GM12892 (cell line): Measurements from ENCODE around the gene CRYAA.

Experiments used
- DNase-seq: peaks from one replicate; pipeline ENCODE4 v3.0.0; 2011; ENCODE audit not compliant: insufficient read length
- FAIRE-seq: peaks from 2 replicates; lab custom pipeline; 2011; peaks lifted over from hg19 to GRCh38; lab: Jason Lieb, UNC
- POLR2A ChIP-seq: IDR thresholded peaks from 2 replicates; pipeline ENCODE4 v1.6.1; 2011; ENCODE audit warnings: low read depth, low read length, control low read depth
- POLR2AphosphoS5 ChIP-seq: IDR thresholded peaks from 2 replicates; pipeline ENCODE4 v1.6.1; 2011; ENCODE audit warnings: low read depth, low read length, control low read depth
- TAF1 ChIP-seq: IDR thresholded peaks from 2 replicates; pipeline ENCODE4 v1.6.1; 2011; ENCODE audit warnings: low read depth, mild to moderate bottlenecking, control low read depth, low read length, borderline replicate concordance

CRYAA gene

DNA sequence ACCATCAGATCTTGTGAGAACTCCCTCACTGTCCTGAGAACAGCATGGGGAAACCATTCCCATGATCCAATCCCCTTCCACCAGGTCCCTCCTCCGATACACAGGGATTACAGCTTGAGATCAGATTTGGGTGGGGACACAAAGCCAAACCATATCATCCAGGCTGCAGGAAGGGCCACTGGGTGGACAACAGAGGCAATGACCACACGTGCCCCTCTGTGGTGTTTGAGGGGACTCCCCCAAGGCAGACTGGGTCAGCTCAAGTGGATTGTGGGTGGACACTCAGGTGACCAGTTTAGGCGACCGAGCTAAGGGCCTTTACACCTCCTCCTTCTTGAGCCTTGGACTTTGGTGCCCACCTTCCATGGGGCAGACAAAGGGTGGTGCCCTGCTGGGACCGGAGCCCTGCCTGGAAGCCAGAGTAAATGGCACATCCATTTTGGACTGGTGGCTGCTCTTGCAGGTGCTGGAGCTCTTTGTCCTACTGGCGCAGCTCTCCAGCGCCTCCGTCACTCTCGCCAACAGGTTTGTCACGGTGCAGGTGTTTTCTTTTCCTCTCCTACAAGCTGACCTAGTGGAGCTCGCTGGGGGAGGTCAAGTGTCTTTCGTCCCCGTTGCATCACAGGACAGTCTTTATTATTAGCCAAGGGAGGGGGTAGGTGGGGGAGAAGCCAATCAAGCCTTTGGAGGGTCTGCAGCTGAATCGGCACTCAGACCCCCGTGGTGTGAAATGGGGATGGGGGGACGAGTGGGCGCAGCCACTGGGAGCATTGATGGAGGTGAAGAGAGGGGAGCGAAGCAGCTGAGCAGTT is 37.6 kb downstream of the CRYAA start:
- DNase-seq: no peak
- TF ChIP-seq POLR2A (no peak), POLR2AphosphoS5 (no peak), TAF1 (no peak)
- FAIRE-seq: no peak

DNA sequence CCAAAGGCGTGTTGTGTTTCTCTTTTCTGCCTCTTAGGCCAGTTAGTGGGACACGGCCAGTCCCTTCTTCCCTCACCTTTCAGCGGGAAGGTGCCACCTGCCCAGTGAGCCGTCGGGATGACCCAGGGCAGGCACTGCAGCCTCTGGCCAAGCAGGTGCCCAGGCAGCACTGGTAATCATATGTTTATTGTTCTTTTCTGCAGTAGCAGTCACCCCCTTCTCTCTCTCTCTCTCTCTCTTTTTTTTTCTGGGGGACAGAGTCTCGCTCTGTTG is 38.2 kb downstream of the CRYAA start:
- TF ChIP-seq POLR2A (no peak), TAF1 (no peak), POLR2AphosphoS5 (no peak)
- no peak for FAIRE-seq
- DNase-seq: no peak

DNA sequence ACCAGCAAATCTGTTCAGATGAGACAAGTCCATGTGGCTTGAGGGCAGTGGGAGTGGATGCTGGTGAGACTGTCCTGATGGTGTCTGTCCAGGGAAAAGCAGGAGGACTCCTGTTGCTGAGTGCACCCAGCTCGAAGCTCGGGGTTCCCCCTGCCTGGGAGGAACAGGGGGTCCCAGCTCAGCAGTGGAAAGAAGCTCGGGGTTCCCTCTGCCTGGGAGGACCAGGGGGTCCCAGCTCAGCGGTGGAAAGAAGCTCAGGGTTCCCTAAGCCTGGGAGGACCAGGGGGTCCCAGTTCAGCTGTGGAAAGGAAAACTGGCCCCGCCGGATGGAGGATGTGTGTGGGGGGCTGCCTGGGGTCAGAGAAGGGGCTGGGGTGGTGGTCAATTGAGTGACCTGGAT is 39.1 kb downstream of the CRYAA start:
- DNase-seq: no peak
- FAIRE-seq: no peak
- TF ChIP-seq TAF1: no peak
- no peak for TF ChIP-seq POLR2AphosphoS5
- no peak for TF ChIP-seq POLR2A

DNA sequence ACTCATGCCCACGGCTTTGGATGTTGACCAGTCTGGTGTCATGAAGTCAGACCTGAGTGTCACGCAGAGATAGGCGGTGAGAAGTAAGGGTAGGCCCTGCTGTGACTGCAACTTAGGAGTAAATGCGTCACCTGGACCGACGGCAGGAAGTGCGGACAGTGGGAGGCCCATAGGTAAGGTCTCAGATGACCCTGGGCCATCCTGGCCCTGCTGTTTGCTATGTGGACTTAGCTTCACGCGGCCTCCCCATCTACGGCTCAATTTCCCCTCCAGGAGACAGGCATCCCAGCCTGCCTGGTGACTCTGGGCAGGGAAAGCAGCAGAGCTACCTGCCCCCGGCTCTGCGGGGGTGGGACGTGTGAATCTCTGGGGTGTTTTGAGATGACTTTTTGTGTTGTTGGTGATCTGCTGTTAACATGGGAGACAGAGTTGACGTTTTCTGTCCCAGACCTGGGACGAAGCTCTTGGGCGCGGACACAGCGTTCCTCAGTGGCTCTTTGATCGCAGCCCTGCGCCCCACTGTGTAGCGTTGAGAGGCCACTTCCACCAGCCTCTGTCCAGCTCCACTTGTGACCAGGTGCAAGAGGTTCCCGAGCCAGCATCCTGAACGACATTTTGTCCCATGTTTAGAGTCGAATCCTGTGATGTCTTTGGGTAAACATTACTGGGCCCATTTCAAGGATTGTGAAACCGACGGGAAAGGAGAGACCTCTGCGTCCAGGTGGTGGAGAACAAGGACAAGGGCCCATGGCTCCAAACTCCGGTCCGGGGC is 39.9 kb downstream of the CRYAA start:
- FAIRE-seq (no peak), DNase-seq (no peak)
- no peak for TF ChIP-seq TAF1
- no peak for TF ChIP-seq POLR2A
- no peak for TF ChIP-seq POLR2AphosphoS5

DNA sequence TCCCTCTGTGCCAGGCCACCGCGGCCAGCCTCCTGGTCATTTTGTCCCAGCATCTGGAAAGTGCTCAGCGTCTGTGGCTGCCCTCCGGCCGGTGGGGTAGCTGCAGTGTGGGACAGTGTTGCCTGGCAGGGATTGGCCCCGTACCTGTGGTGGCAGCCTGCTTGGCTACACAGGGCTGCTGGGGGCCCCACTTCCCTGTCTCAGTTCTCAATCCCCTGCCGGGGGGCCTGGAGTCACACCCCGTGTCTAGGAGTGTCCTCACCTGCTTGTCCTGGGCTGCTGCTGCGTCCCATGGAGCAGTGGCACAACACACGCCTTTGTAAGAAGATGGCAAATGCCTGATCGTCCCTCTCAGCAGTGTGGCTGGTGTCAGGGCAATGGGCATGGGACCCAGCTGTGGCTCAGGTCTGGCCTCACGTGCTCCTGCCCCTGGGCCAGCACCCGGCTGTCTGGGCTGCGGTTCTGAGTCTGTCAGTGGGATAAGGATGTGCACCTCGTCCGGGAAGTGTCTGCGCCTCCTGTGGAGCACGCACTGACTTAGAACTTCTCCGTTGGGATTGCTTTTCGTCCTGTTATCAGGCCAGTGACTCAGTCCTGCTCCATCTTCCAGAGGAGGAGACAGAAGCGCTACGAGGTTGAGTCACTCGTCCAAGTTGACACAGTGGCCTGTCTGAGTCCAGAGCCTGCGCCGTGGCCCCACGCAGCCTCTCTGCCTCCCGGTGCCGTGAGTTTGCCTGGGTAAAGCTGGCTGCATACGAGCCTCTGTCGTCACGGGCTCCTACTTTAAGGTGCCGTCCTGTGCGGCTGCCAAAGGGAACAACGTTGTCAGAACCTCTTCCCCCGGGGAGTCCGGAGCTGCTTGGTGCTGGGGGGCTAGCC is 41.0 kb downstream of the CRYAA start:
- DNase-seq (no peak), FAIRE-seq (no peak)
- TF ChIP-seq POLR2AphosphoS5 (no peak), POLR2A (no peak), TAF1 (no peak)

DNA sequence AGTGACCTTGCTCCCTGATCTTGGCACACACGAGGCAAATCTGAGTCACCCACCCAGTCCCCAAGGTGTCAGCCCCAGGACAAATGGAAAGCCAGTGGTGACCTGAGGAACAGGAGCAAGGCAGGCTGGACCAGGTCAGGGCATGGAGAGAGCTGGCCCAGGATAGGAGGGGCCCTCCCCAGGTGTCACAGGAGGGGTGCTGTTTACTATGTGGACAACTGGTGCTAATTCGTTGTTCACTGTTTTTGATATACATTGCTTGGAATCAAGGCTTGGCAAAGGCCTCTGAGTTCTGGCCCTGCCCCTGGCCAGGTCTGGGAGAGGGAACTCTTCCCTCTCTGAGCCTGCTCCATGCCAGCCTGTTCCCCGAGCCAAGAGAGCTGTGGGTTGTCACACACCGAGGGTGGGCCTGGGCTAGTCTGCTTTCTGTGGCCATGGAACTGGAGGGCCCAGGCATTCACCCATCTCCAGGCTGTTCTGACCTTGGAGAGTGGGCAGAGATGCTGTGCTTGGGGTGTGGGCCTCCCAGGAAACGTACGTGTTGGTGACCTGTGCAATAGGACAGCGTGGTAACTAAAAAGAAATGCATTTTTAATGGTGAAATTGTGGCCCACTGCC is 41.8 kb downstream of the CRYAA start:
- DNase-seq (no peak), FAIRE-seq (no peak)
- TF ChIP-seq TAF1 (no peak), POLR2A (no peak), POLR2AphosphoS5 (no peak)

DNA sequence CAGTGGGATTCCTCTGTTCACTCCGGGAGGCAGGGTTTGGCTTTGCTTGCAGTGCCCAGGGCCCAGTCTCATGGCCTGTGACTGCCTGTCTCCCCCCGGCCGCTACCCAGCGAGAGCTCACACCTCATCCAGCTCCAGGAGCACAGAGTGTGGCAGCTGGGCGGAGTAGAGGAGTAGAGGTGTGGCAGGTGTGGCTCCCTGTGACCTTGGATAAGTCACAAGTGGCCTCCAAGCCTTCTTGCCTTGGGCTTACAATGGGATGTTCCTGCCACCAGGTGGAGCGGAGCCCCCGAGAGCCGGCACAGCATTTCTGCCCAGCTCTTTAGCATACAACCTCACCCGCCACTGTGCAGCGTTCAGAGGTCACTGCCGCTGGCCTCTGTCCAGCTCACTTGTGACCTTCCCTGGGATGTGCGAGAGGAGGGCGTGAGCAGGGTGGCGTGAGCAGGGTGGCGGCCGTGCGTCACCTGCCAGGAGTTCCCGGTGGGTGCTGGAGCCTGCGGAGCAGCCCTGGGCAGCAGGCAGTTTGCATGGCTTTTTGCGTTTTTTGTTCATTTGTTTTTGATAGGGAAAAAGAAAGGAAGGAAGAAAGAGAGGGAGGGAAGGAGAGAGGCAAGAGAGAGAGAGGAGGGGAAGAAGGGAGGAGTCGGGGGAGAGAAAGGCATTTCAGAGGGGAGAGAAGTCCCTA is 42.4 kb downstream of the CRYAA start:
- DNase-seq (no peak), FAIRE-seq (no peak)
- TF ChIP-seq POLR2AphosphoS5 (no peak), POLR2A (no peak), TAF1 (no peak)

DNA sequence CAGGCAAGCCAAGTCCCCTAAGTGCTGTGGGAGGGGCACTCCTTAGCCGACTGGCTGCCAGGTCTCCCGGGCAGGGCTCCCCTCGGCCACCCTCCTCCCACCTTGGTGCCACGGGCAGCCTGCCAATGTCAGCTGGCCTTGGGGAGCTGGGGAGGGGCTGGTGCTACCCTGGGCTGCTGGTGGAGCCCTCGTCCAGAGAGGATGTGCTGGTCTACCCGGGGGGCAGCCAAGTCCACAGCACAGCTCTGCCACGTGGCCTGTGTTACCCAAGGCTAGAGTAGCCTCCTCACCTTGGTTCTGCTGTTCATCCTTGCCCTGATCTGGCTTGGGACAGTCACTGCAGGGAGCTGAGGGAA is 42.9 kb downstream of the CRYAA start:
- FAIRE-seq (no peak), DNase-seq (no peak)
- no peak for TF ChIP-seq POLR2AphosphoS5
- no peak for TF ChIP-seq POLR2A
- TF ChIP-seq TAF1: no peak
